ENCODE data around the gene SETDB1. TPM values are rescaled to one million over a fixed set of nuclear protein-coding genes. Genes with fewer than 3 reads are reported as not detected.
A peak's percentile ranks its signal among the peaks of the same experiment; 100 is the strongest.

Gene SETDB1
- total RNA-seq, 4 donors from 2014 or later: 19.5 to 59.7 (median 39.2) TPM

DNA sequence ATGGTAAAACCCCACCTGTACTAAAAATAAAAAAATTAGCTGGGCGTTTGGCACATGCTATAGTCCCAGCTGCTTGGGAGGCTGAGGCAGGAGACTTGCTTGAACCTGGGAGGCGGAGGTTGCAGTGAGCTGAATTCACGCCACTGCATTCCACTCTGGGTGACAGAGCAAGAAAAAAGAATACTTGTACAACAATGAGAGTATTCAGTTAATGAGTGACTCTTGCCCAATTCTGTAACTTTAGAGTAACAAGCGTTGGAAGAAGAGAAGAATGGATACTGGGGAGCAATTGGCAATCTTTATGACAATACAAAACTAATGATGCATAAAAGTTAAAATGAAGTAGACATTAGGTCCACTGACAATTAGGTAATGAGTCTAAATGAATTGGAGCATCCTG, 66.5 kb downstream of the SETDB1 start:
- no peak for DNase-seq
- no peaks in the 10 kb centered on the region for H3K27me3 ChIP-seq
- no peak overlapping the region for H3K27ac ChIP-seq
- no peaks in the 10 kb centered on the region for H3K9me3 ChIP-seq
- peaks cover 0 to 6% (median 0%) of the 10 kb centered on the region in 4 donors for H3K36me3 ChIP-seq
- 69 to 72% methylated on average over 4 of the region's 4 CpGs for WGBS, 2 donors (ENCODE audit: low coverage in 1 of 2)
- TF ChIP-seq EP300 (IDR thresholded peaks at IDR 0.05; ENCODE audit: low read depth) (no peak), POLR2AphosphoS5 (IDR thresholded peaks at IDR 0.05) (no peak), POLR2A (IDR thresholded peaks at IDR 0.05) (no peak), CTCF (IDR thresholded peaks at IDR 0.05) (no peak)
- H3K4me3 ChIP-seq: no peak overlapping the region
- in situ Hi-C loops (cut with MboI; ENCODE audit: low pct_ligation_motif_present in 1 of 4, low pct_unique_long_range_greater_than_20kb in 1 of 4, low sequenced_read_pairs in 3 of 4): loop anchor here in 1 of 4 donors (10.0 kb wide), 1 partner anchor 168 kb away; no protein-coding TSS in a partner anchor
- H3K4me1 ChIP-seq: peaks cover 0 to 7% (median 0%) of the 10 kb centered on the region in 4 donors
- intact Hi-C loops (cut with DNase I; ENCODE audit: low total_unique reads): no loop called here

- intact Hi-C loops (cut with DNase I; ENCODE audit: low total_unique reads): no loop called here
- WGBS, 2 donors (ENCODE audit: low coverage in 1 of 2): 81 to 100% methylated on average over 1 to 3 of the region's 3 CpGs
- in situ Hi-C loops (cut with MboI; ENCODE audit: low pct_ligation_motif_present in 1 of 4, low pct_unique_long_range_greater_than_20kb in 1 of 4, low sequenced_read_pairs in 3 of 4): loop anchor here in 1 of 4 donors (10.0 kb wide), 1 partner anchor 169 kb away; no protein-coding TSS in a partner anchor
- Histone ChIP-seq H3K9me3 (no peaks in the 10 kb centered on the region), H3K27ac (no peak overlapping the region), H3K27me3 (no peaks in the 10 kb centered on the region), H3K36me3 (peaks cover 0 to 11% (median 4%) of the 10 kb centered on the region in 4 donors), H3K4me1 (peaks cover 0 to 7% (median 0%) of the 10 kb centered on the region in 4 donors), H3K4me3 (no peak overlapping the region)
- DNase-seq: no peak
- TF ChIP-seq POLR2A (IDR thresholded peaks at IDR 0.05): no peak
- TF ChIP-seq CTCF (IDR thresholded peaks at IDR 0.05): no peak
- TF ChIP-seq POLR2AphosphoS5 (IDR thresholded peaks at IDR 0.05): no peak
- no peak for TF ChIP-seq EP300 (IDR thresholded peaks at IDR 0.05; ENCODE audit: low read depth)
These were observed 68.1 kb downstream of the SETDB1 start for GRCh38 chr1:150994248-150994647.

- TF ChIP-seq POLR2AphosphoS5 (IDR thresholded peaks at IDR 0.05) (no peak), POLR2A (IDR thresholded peaks at IDR 0.05) (no peak), EP300 (IDR thresholded peaks at IDR 0.05; ENCODE audit: low read depth) (no peak), CTCF (IDR thresholded peaks at IDR 0.05) (no peak)
- Histone ChIP-seq H3K4me3 (no peak overlapping the region), H3K27ac (peak overlapping the region; percentile 36 to 66 (median 49)), H3K9me3 (no peaks in the 10 kb centered on the region), H3K27me3 (no peaks in the 10 kb centered on the region), H3K36me3 (peaks cover 0 to 14% (median 6%) of the 10 kb centered on the region in 4 donors), H3K4me1 (peaks cover 0 to 7% (median 0%) of the 10 kb centered on the region in 4 donors)
- DNase-seq: no peak
- intact Hi-C loops (cut with DNase I; ENCODE audit: low total_unique reads): no loop called here
- in situ Hi-C loops (cut with MboI; ENCODE audit: low pct_ligation_motif_present in 1 of 4, low pct_unique_long_range_greater_than_20kb in 1 of 4, low sequenced_read_pairs in 3 of 4): loop anchor here in 1 of 4 donors (10.0 kb wide), 1 partner anchor 171 kb away; no protein-coding TSS in a partner anchor
- 20 to 46% methylated on average over 1 to 4 of the region's 4 CpGs for WGBS, 2 donors (ENCODE audit: low coverage in 1 of 2)
These were observed 69.3 kb downstream of the SETDB1 start for GRCh38 chr1:150995460-150995859.

DNA sequence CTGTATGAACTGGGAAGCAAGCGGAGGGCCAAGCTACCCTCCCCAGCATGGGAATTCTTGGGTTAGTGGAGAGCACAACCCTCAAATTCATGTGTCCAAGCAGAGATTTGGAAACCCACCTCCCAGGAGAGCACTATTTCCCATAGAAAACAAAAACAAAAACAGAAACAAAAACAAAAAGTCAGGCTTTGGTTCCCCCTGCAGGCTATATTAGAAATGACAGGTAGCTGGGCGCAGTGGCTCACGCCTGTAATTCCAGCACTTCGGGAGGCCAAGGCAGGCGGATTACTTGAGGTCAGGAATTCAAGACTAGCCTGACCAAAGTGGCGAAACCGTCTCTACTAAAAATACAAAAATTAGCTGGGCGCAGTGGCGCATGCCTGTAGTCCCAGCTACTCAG, 69.7 kb downstream of the SETDB1 start:
- Histone ChIP-seq H3K4me1 (peaks cover 0 to 7% (median 0%) of the 10 kb centered on the region in 4 donors), H3K27me3 (no peaks in the 10 kb centered on the region), H3K9me3 (no peaks in the 10 kb centered on the region), H3K27ac (peak overlapping the region; percentile 36 to 66 (median 49)), H3K36me3 (peaks cover 0 to 14% (median 6%) of the 10 kb centered on the region in 4 donors), H3K4me3 (no peak overlapping the region)
- intact Hi-C loops (cut with DNase I; ENCODE audit: low total_unique reads): no loop called here
- WGBS, 2 donors (ENCODE audit: low coverage in 1 of 2): 25 to 39% methylated on average over 9 of the region's 9 CpGs
- DNase-seq: no peak
- in situ Hi-C loops (cut with MboI; ENCODE audit: low pct_ligation_motif_present in 1 of 4, low pct_unique_long_range_greater_than_20kb in 1 of 4, low sequenced_read_pairs in 3 of 4): loop anchor here in 1 of 4 donors (10.0 kb wide), 1 partner anchor 171 kb away; no protein-coding TSS in a partner anchor
- TF ChIP-seq CTCF (IDR thresholded peaks at IDR 0.05) (peak; percentile 86 to 91 (median 88)), POLR2A (IDR thresholded peaks at IDR 0.05) (no peak), EP300 (IDR thresholded peaks at IDR 0.05; ENCODE audit: low read depth) (no peak), POLR2AphosphoS5 (IDR thresholded peaks at IDR 0.05) (no peak)

Measured in transverse colon (tissue), 4 donors.